Fibroblast of skin of right biceps (primary cell): ENCODE measurements around the gene LDLRAD4.
"Not testable (repeated sequence)": the region's sequence is repeated elsewhere in the genome, so short reads cannot be mapped to it uniquely, and the experiment has no call there.

ENCODE experiments used
- DNase-seq: peaks from one replicate; pipeline ENCODE4 v3.0.0-alpha.2; 2013

LDLRAD4 gene

GRCh38 chr18:13481331-13481730 lies 262.8 kb downstream of the LDLRAD4 start:
- no peak for DNase-seq

GRCh38 chr18:13481820-13482617 lies 263.5 kb downstream of the LDLRAD4 start:
- DNase-seq: no peak

GRCh38 chr18:13482618-13482945 lies 264.0 kb downstream of the LDLRAD4 start:
- no peak for DNase-seq

GRCh38 chr18:13483316-13484270 lies 265.0 kb downstream of the LDLRAD4 start:
- no peak for DNase-seq

GRCh38 chr18:13485182-13485581 lies 266.6 kb downstream of the LDLRAD4 start:
- no peak for DNase-seq

GRCh38 chr18:13485604-13486003 lies 267.0 kb downstream of the LDLRAD4 start:
- DNase-seq: no peak

DNA sequence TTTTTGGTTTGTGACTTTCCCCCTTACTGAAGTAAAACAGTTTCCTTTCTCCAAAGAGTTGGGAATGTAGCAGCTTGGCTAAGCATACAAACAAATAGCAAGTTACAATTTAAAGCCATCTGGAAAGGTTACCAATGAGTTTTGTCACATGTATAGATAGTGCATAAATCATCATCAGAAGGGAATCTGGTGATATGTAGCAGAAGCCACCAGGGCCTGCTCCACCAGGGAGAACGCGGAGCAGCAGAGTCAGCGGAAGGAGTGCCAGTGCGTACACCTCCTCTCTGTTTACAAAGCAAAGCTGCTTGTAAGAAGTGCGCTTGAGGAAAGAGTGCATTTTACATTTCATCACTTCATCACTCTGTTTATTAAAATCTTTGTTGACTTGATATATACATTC lies 267.7 kb downstream of the LDLRAD4 start:
- DNase-seq: no peak

GRCh38 chr18:13486686-13487085 lies 268.1 kb downstream of the LDLRAD4 start:
- no peak for DNase-seq

- no peak for DNase-seq
These were observed 268.7 kb downstream of the LDLRAD4 start for GRCh38 chr18:13487237-13487636.

DNA sequence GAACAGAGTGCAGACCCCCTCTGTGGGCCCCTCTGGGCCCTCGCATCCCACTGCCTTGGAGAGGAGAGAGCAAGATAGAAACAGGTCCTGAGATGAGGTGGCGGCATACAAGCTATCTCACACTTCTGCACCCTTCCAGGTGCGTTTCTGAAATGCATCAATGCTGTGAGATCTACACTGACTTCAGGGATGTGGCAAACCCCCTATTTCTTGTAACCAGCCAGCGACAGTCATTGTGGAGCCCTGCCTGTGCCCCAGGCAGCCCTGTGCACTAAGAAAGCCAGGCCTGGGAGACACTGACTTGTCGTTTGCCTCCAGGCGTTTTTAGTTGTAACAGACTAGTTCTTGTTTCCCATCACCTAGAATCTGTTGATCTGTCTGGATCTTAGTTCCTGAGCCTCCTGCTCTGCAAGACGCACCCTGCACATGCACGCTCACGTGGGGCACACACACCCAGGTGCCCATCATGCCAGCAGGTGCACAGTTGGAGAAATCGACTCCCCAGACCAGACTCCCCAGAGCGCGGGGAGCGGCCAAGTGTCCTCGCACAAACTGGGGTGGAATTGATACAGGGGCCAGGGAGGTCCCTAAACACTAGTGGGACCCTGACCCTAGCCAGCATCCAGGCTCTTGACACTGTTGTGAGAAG lies 269.8 kb downstream of the LDLRAD4 start:
- DNase-seq: no peak

- not testable (repeated sequence) for DNase-seq
These were observed 270.7 kb downstream of the LDLRAD4 start for GRCh38 chr18:13489303-13489702.

GRCh38 chr18:13491138-13491537 lies 272.6 kb downstream of the LDLRAD4 start:
- no peak for DNase-seq

GRCh38 chr18:13492314-13492713 lies 273.8 kb downstream of the LDLRAD4 start:
- no peak for DNase-seq

- DNase-seq: no peak
These were observed 274.5 kb downstream of the LDLRAD4 start for GRCh38 chr18:13493079-13493478.

DNA sequence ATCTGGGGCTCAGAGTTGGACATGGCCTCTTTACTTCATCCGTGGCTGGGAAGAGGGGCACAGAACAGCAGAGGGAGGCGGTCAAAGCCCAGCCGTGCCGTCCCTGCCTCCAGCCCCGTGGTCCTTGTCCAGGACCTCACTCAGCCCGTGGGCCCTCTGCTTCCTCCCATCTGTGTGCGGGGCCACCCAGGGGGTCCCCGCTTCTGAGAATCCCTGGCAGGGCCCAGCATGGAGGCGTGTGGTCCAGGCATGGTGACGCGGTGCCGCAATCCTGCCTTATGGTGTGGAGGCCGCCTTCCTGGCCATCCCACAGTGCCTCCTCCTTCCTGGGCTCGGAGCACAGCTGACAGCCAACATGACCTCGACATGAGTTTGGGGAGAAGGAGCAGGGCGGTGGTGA lies 275.2 kb downstream of the LDLRAD4 start:
- DNase-seq: no peak

DNA sequence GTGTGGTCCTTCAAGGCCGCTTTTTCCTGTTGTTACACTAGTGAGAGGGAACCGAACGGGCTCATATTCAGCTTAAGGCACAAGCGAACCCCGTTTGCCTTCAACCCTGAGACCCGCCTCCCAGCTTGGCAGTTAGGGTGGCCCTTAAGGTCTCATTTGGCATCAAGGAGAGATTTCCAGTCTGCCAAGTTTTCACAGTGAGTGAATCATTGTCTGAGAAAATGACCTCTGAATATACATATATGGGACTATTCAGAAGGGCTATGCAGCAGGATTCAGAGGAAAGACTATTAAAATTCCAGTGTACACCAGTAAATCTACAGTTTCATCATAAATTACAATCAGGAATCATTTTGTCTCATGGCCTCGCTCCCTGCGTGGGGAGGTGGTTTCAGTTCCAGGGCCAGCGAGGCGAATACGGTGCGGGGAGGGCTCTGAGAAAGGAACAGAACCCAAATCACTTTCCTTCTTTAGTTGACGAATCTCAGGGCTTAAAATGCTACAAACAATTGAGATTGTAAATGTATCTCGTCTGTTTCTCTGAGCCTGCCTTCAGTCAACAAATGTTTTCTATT lies 276.4 kb downstream of the LDLRAD4 start:
- peak; percentile 28 for DNase-seq

DNA sequence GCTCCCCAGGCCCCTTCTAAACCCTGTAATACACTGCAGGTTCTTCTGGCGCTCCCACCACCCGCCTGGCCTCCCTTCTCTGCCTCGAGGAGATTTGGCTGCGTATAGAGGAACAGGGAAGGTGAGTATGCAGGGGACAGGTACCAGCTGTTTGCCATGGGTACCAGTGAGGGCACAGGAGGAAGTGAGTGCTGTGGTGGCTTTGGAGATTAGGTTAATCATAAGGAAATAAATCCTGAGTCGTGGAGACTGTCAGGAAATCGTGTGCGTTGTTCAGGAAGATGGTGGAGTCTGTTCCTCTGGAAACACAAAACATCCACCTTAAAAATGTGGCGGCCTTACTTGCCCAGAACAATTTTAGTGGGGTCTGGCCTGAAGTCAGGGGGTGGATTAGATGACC lies 277.4 kb downstream of the LDLRAD4 start:
- no peak for DNase-seq

DNA sequence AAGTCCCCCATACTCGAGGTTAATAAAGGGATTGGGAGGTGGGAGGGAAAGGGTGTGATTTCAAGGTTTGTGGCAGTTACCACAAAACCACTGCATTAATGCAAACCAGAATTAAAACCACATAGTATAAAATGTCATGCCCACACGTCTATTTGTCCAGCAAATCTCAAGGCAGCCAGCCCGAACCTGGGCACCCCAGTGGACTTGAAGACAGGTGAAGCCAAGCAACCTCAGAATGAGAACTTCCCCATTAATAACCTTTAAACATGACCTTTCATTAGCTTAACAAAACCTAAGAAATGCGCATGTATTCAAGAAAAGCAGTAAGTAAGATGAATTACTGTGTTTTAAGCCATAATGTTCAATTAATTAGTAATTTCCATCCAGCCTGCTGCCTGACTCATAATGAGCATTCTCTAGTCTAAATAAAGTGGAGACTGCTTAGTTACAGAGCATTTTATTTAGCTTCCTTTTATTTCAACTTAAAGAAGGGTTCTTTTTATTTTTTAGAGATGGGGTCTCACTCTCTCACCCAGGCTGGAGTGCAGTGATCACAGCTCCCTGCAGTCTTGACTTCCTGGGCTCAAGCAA lies 278.2 kb downstream of the LDLRAD4 start:
- no peak for DNase-seq

DNA sequence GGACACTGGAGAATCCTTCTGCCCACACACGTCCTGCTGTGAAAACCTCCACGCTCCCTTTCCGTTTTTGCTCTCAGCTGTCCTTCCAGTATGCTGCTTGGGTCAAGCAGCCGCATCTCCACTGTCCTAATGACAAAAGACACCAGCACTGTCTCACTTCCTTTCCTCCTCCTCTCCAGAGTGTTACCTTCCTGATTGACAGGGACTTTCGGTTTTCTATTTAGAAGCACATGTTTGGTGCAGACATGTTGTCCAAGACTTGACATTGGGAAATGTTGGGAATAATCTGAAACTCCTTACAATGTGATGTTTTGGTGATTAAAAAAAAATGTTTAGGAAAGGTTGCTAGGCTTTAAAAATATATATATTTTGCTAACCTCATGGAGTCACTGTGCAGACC lies 281.2 kb downstream of the LDLRAD4 start:
- DNase-seq: no peak

DNA sequence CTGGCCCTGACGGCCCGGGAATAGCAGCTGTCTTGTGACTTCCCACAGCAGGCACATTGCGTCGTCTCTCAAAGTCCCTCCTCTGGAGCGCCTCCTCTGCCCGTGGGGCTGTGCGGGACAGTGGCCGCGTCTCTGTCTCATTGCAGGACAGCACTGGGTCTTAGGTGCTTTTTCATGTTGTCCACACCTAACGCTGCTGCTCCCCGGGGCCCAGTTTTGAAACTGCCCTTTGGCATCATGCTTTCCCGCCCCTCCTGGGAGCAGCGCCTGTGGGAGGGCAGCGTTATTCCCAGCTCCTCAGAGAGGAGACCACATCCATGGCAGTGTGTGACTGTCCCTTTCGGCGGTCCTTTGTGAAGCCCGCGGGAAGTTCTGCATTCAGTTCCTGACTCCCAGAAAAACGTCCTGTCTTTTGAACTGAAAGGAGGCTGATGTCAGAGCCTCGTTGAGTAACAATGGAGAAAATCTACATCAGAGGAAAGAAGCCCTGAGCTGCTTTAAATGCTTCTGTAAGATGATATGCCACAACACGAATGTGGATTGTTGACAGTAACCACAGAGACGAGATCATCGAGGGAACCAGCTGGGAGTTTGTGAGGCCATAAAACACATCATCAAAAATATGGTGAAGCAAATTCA lies 281.8 kb downstream of the LDLRAD4 start:
- peak; percentile 75 for DNase-seq

DNA sequence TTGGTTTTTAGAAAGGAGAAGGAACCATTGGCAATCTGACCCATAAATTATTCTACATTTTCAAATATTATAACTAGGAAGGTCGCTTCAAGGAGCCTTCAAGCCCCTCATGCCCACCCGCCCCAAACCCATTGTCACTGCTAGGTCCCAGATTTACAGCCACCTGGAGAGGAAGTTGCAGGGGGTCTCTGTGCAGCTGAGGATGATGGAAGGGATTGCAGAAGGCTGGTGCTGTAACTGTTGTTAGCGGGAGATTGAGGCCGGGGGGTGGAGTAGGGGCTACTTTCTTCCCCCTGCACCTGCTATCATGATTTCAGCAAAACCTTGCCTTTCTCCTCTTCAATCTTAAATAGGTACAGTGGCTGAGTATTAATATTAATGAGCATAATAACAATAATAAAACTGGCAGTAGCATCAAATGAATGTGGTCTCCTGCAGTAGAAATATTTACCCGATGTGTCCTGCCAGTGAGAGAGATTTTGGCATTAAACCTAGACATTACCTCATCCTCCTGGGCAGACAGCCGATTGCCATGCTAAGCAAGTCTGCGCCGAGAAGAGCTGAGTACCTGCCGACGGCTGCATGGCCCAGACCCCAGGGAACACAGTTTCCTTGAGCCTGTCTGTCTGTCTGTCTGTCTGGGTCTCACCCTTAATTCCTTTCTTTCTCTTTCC lies 282.4 kb downstream of the LDLRAD4 start:
- peak; percentile 61 for DNase-seq

DNA sequence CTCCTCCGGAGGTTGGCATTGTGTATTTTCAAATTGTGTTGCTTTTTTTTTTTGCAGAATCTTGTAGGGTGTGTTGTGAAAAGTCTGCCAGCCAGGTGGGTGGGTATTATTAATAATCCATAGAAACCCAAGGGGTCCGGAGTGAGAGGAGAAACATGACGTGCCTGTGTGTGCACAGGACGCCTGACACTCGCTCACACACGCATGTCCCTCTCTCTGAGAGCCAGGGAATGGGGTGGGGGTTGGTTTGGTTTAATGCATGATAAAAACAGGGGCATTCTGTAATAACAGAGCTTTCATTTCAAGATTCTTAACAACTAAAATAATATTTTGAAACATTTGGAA lies 283.0 kb downstream of the LDLRAD4 start:
- no peak for DNase-seq
